Suppressor macrophage treated with lipopolysaccharide for 1 hour (primary cell): ENCODE measurements around the gene SLC4A4.

ENCODE experiments used
- DNase-seq, 3 donors: peaks; one replicate each; pipeline ENCODE4 v3.0.0-alpha.2; 2020 to 2022

SLC4A4 gene

GRCh38 chr4:71476240-71476639 is 137.4 kb downstream of the SLC4A4 start:
- DNase-seq: no peak

GRCh38 chr4:71486550-71487343 is 147.9 kb downstream of the SLC4A4 start:
- DNase-seq: no peak

- no peak for DNase-seq
Measured at GRCh38 chr4:71487344-71487920, 148.6 kb downstream of the SLC4A4 start.

DNA sequence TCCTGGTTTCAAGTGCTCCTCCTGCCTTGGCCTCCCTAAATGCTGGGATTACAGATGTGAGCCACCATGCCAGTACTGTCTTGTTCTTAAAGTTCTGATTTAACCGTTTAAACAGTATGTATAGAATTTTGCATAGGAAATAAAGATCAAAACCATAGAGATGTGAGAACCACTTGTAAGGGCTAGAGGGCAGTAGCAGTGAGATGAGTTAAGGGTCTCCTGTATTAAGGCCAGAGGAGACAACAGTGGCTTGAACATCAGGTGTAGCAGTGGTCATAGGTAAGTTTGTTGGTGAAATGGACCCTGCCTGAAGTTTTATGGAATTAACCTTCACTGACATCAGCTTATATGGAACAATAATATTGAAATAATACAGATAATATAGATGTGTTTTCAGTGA is 155.7 kb downstream of the SLC4A4 start:
- DNase-seq: no peak

DNA sequence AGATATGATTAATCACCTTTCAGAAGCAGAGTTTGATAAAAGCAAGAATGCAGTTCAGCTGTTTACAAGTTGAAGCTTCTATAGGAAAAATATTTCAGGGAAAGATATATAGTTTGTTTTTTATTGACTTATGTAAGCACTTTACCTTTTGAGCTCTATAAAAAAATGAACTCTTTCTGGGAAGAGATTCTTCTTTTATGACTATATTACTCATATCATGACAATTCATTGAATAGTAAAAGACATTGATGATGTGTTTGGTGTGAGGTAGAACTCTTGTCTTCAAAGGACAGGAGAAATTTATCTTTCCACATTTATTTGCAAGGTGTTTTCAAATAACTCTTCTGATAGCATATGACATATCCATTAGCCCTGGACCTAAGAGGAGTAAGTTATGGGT is 156.6 kb downstream of the SLC4A4 start:
- DNase-seq: no peak

GRCh38 chr4:71497078-71497477 is 158.3 kb downstream of the SLC4A4 start:
- DNase-seq: no peak

DNA sequence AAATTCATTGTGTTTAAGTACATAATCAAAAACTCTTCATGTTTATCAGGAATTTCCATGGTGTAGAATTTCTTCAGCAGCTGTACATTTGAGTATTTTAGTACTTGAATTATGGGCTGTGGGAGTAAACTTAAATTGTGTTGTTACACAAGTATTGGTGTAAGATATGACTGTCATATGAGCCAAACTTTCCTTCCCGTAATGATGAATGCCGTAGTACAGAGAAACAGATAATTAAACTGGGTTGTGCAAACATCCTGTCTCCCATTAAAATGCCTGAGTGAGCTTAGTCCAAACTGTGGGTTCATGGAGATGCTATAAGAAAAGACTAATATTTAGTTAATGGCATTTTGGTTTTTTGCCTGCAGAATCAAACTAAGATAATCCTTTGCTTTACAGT is 159.2 kb downstream of the SLC4A4 start:
- DNase-seq: no peak

GRCh38 chr4:71498625-71499024 is 159.8 kb downstream of the SLC4A4 start:
- DNase-seq: no peak

- DNase-seq: no peak
Measured at GRCh38 chr4:71501992-71502391, 163.2 kb downstream of the SLC4A4 start.

GRCh38 chr4:71518283-71518989 is 179.6 kb downstream of the SLC4A4 start:
- no peak for DNase-seq

DNA sequence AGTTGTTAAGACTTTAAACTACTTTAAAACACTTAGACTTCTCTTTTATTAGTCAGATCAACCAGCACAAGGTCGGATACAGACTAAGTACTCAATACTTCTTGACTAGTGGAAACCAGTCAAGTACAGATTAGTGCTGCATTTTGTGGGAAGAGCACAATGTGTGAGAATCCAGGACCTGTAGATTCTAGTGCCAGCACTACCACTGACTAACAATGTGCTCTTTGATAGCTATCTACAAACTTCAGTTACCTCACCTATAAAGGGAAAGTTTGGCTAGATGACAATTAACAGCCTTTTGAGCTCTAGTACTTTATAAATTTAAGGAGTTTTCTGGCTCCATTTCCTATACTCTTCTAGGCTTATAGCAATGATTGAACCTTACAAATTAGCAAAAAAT is 181.5 kb downstream of the SLC4A4 start:
- no peak for DNase-seq

DNA sequence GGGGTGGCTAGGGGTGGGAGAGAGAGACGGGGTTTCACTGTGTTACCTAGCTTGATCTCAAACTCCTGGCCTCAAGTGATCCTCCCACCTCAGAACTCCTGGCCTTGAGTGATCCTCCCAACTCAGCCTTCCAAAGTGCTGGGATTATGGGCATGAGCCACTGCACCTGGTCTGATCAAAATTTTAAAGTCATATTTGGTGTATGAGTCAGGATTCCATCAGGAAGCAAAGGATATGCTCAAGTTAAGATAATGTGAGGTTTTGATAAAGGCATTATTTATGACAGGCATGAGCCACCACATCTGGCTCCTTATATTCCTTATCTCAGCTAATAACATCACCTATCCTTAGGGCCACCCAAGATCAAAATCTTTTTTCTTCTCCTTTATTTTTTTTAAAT is 182.0 kb downstream of the SLC4A4 start:
- DNase-seq: no peak

DNA sequence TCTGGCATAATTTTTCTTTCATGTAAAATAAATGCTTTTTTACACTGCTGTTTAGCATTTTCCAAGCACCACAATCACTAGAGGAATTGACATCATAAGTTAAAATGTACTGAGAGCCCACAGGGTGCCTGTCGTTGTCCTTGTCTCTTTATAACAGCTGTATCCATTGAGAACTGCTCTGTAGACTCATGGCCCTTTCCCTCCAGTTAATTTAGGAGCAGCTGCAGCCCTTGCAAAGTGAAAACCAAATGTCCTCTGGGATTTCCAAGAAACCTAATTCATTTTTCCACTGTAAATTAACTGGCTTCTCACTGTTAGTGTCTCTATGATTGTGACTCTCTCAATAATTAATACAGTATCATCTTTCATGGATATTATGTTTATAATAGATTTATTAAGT is 185.9 kb downstream of the SLC4A4 start:
- DNase-seq: no peak

DNA sequence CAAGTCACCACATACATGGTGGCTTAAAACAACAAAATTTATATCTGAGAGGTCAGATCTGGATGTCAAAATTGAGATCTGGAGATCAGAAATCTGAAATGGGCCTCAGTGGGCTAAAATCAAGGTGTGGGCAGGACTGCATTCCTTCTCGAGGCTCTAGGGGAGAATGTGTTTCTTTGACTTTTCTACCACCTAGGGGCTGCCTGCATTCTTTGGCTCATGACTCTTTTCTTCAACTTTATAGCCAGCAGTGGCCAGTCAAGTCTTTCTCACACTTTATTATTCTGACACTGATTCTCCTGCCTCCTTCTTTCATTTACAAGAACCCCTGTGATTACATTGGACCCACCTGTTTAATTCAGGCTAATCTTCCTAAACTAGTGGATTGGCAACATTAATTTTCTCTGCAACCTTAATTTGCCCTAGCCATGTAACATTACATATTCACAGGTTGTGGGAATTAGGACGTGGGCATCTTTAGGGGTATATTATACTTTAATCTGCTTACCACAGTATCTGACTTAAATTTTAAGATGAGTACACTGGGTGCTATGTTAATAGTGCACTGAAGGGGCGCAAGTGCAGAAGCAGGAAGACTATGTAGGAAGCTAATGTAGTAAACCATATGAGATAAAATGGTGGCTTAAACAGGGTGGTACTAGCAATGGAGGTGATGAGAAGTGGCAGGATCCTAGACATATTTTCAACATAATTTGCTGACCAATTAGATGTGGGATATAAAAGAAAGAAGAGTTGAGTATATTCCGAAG is 188.0 kb downstream of the SLC4A4 start:
- no peak for DNase-seq

GRCh38 chr4:71532407-71532806 is 193.6 kb downstream of the SLC4A4 start:
- no peak for DNase-seq

DNA sequence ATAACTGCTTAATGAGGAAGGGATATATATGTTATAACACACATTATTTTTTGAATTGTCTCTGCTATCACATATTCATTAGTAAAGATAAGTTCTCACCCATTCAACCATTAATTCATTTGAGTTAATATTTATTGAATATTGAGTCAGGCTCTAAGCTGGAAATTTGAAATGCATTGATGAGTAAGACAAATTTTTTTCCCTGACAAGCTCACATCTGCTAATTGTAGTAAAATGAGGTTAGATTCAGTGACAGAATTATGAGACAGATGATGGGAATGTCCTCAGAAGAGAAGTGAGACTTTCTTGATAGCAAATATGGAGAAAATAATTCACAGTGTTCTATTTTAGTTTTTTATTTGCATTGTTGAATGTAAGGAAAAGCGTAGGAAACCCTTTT is 194.3 kb downstream of the SLC4A4 start:
- DNase-seq: no peak

DNA sequence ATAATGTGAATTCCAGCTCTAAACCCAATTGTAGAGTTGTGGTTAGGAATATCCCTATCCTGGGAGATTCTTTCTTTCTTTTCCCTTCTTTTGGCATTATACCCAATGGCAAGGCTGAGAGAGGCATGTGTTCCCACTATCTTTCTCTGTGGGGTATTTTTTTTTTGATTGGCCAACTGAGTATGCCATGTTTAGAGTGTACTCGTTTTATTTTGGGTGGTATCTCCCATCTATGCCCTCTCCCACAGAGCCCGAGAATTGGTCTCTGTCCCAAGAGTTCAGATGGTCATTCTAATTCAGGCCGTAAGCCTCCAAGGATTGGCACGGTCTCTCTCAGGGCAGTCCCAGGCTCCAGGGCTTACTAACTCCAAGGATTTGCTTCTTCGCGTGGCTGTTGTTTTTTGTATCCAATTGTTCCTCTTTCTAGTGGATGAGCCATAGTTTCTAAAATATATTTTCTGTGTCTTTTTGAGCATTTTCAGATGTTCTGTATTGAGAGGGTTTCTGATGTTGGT is 198.8 kb downstream of the SLC4A4 start:
- no peak for DNase-seq

DNA sequence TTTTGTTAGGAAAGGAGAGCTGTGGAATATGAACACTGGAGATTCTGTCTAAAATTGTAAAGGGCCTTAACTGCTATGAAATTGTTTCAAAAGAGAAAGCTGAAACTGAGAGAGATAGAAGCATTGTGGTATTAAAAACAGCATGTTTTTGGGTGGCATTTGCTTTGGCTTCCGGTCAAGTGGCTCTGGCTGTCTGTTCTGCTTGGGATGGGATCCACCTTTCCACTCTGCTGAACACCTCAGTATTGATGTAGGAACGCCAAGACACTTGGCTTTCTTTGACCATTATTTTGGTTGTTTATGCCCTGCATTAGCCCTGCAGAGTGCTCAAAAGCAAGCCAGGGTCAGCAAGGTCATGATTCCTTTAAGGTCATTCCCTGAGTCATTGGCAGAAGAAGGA is 199.7 kb downstream of the SLC4A4 start:
- DNase-seq: no peak

- DNase-seq: no peak
Measured at GRCh38 chr4:71540749-71541269, 202.0 kb downstream of the SLC4A4 start.

- no peak for DNase-seq
Measured at GRCh38 chr4:71541541-71541940, 202.7 kb downstream of the SLC4A4 start.

GRCh38 chr4:71545168-71545567 is 206.3 kb downstream of the SLC4A4 start:
- no peak for DNase-seq

- no peak for DNase-seq
Measured at GRCh38 chr4:71549516-71550160, 210.8 kb downstream of the SLC4A4 start.
